NCI-H2196 (cell line): ENCODE data around the gene DNMT3B.
A peak's percentile ranks its signal among the peaks of the same experiment; 100 is the strongest.
"Not testable (repeated sequence)": the region's sequence is repeated elsewhere in the genome, so short reads cannot be mapped to it uniquely, and the experiment has no call there.

ENCODE experiments used
- DNase-seq: peaks from one replicate; lab custom pipeline; 2025; ENCODE audit not compliant: unreplicated experiment; lab: John Stamatoyannopoulos, UW

DNMT3B gene

DNA sequence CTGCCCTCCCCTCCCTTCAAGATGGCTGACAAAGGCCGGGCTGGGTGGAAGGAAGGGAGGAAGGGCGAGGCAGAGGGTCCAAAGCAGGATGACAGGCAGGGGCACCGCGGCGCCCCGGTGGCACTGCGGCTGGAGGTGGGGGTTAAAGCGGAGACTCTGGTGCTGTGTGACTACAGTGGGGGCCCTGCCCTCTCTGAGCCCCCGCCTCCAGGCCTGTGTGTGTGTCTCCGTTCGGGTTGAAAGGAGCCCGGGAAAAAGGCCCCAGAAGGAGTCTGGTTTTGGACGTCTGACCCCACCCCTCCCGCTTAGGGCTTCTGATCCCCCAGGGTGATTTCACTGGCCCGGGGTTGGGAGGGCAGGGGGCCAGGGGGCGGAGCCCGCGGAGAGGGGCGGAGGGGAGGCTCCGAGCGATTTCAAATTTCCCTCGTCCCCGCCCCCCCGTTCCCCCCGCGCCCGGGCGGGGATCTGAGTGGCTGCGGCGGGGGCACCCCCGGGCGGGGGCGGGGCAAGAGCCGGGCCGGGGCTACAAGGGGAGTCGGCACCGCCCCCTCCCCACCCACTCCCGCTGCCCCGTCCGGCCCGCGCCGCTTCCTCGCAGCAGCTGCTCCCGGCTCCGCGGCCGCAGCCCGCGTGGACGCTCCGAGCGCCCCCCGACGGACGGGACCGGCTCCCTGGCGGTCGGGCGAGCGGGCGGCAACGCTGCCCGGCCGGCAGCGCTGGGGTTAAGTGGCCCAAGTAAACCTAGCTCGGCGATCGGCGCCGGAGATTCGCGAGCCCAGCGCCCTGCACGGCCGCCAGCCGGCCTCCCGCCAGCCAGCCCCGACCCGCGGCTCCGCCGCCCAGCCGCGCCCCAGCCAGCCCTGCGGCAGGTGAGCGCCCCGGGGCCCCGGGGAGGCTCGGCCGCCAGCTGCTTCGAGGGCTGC, at the start of gene DNMT3B:
DNMT3B (plus strand) TSS at position 555 of the 923 bp plus-strand sequence. CDS start 17,939 bp downstream, outside the sequence.
- DNase-seq: peak; percentile 88

DNA sequence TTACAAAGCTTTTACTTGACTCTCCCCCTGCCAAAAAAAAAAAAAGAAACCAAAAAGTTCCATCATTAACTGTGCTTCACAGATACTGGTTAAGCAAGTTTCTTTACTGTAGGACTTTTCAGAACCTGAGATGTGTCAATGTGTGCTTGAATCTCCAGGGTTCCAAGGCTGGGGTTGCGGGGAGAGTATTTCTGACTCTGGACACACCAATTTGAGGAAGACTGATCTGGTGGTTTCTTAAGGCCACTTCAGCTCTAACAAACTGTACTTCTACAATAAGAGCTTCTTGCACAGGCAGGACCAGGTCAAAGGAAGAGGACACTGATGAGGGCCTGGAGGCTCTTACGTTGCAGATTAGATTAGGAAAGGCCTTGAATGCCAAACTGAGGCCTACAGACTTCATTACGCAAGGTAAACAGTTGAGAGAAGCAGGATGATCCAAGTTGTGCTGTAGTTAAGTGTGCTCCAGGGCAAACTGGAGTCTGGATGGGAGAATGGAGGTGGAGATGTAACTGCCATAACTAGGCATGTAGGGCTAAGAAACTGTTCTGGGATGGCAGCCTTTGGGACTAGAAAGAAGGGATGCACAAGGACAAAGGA, 43.3 kb upstream of the DNMT3B start:
- DNase-seq: no peak

DNA sequence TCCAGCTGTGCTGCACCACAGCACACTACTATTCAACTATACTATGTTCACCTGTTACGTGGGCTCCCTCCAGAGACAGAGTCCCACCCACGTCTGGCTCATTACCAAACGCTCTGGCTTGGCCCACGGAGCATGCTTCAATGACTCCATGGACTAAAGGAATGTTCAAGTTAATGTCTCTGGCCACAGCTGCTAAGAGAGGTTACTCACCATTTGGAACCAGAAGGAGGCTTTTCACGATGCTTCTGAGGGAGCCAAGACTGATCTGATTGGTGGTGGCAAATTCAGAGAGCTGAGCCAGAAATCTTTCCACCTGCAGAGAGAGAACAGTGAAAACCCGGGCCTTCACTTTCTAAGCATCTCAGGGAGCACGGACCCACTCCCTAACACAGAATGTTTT, 34.5 kb upstream of the DNMT3B start:
- no peak for DNase-seq

DNA sequence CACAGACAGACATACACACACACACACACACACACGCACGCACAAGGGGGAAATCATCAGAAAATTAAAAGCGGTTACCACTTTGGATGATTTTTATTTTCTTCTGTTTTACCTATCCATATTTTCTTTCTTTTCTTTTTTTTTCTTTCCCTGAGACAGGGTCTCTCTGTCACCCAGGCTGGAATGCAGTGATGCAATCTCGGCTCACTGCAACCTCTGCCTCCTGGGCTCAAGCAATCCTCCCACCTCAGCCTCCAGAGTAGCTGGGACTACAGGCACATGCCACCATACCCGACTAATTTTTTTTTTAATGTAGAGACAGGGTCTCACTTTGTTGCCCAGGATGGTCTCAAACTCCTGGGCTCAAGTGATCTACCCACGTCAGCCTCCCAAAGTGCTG, 33.8 kb upstream of the DNMT3B start:
- DNase-seq: not testable (repeated sequence)

DNA sequence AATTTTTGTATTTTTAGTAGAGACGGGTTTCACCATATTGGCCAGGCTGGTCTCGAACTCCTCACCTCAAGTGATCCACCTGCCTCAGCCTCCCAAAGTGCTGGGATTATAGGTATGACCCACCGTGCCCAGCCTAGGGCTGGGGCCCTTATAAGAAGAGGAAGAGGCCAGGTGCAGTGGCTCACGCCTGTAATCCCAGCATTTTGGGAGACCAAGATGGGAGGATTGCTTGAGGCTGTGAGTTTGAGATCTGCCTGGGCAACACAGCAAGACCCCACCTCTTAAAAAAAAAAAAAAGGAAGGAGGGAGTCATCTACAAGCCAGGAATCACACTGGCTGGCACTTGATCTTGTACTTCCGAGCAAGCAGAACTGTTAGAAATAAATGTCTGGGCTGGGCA, 32.9 kb upstream of the DNMT3B start:
- not testable (repeated sequence) for DNase-seq

DNA sequence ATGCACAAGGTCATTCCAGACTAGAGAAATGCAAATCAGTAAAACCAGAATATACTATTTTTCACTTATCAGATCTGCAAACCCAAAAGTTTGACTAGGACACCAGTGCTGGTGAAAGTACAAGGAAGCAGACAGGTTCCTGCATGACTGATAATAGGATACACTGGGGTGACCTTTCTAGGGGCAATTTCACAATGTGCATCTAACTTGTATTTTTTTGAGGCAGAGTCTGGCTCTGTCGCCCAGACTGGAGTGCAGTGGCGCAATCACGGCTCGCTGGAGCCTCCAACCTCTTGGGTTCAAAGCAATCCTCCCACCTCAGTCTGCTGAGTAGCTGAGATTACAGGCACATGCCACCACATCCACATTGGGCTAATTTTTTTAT, 30.3 kb upstream of the DNMT3B start:
- no peak for DNase-seq

DNA sequence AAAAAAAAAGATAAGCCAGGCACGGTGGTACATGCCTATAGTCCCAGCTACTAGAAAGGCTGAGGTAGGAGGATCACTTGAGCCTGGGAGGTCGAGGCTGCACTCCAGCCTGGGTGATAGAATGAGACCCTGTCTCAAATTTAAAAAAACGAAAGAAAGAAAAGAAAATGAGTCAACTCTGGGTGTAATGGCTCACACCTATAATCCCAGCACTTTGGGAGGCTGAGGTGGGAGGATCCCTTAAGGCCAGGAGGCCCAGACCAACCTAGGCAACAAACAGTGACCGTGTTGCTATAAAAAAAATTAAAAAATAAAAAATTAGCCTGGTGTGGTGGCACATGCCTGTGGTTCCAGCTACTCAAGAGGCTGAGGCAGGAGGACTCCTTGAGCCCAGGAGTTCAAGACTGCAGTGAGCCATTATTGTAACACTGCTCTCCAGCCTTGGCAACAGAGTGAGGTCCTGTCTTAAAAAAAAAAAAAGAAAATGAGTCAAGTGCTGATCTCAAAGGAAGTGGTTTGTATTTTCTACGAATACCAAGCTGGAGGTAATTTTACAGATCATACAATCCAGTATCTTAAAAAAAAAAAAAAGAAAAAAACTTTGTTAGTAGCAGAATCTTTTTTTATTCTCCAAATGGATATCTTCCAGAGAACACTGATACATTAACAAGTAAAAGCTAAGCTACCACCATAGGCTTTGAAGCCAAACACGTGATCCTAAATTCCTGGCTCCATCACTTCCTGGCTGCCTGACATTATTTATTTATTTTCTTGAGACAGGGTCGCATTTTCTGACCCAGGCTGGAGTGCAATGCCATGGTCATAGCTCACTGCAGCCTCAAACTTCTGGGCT, 24.6 kb upstream of the DNMT3B start:
- no peak for DNase-seq

DNA sequence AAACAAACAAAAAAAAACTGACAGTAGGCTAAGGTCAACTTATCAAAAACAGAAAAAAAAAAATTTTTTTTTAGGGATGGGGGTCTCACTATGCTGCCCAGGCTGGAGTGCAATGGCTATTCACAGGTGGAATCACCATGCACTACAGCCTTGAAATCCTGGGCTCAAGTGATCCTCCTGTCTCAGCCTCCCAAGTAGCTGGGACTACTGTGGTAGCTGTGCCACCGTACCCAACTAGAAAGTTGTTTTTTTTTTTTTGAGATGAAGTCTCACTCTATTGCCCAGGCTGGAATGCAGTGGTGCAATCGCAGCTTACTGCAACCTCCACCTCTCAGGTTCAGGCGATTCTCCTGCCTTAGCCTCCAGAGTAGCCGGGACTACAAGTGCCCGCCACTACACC, 21.0 kb upstream of the DNMT3B start:
- DNase-seq: no peak

DNA sequence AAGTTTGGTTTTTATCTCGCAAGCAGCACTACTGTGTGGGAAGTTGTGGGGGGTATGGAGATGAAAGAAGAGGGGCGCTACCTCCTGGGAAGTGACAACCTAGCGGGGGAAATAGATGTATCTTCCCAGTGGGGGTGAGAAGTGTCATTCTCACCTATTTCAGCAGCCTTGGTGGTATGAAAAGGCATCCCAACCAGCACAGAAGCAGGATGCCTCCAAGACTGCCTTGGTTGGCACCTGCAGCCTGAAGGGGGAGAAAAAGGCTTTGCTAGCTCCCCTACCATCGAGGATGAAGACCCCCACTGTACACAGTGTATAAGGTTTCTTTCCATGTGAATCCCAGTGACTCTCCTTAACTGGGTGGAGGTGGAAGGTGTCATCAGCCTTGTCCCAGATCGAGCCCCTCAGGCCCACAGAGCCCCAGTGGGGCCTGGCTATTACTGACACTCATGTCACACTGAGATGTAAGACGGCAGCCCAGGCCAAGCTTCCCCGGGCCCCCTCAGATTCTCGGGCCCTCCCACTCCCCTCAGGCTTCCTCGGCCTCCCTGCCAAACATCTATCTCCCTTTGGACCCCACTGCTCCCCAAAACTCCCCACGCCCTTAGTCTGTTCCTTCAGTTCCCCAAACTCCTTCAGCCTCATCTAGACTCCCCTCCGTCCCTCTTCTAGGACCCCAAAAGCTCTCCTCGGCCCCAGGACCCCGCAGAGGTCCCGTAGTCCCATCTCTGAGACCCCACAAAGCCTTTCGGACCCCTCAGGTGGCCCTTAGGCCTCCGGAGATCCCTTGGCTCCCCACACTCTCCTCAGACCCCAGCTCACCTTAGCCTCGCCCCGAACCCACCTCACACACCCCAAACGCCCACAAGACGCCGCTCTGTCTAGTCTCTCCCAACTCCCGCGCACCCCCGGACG, 19.6 kb upstream of the DNMT3B start:
- DNase-seq: no peak

DNA sequence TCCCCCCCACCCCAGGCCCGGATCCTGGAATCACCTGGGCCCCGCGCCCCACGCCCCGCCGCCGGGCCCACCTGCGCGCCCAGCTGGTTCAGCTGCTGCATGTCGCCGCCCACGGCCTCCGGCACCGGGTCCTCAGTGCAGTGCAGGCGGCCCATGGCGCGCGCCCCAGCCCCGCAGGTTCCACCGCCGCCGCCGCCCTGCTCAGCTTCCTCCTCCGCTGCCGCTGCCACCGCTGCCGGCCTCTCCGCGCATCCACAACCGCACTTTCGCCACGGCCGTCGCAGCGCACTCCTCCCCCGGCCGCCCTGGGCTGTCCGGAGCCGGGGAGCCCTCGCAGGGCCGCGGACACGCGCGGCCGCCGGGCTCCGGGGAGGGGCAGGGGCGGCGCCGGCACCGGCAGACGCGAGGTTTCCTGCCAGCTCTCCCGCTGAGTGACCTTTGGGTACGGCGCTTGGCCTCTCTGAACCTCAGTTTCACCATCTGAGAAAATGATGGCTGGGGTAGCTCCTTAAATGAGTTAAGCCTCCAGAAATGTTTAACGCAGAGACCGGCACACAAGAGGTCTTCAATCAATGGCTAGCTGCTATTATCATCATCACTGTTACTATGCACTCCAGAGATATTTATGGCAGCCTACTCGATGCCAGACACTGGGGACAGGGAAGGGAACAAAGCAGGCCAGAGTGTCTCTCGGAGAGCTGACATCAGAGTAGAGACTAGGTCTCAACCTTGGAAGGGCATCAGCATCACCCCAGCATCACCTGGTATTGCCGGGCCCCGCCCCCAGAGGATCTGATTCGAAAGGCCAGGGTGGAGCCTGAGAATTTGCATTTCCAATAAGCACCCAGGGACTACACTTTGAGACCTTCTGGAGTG, 18.7 kb upstream of the DNMT3B start, which contains the start of gene COMMD7:
COMMD7 (minus strand) TSS at position 231 of the 876 bp plus-strand sequence; CDS start at position 155, 76 bp downstream.
- peak; percentile 67 for DNase-seq

DNA sequence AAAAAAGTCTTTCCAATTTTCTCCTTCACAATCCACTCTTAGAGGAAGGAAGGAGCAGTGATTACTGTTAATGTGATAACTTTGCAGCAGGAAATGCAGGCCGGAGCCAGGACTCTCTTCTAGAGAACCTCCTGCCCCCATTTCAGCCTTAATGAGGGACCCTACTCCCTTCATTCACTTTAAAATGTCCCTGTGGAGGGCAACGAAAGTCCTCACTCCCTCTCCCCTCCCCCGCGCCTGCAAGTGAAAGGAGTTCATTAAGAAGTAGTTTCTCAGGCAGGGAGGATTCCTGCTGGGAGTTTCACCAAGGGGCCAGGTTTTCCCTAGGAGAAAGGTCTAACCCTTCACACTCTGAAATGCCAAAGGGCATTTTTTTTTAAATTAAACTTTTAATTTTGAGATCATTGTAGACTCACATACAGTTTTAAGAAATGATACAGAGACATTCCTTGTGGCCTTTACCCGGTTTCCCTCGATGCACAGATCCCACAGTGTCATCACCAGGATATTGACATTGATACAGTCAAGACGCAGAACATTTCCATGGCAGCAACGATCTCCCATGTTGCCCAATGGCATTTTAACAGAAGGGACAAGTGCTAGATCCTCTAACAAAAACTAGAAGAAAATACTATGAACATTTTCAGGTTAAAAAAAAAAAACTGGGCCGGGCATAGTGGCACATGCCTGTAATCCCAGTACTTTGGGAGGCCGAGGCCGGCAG, 12.1 kb upstream of the DNMT3B start:
- DNase-seq: no peak

DNA sequence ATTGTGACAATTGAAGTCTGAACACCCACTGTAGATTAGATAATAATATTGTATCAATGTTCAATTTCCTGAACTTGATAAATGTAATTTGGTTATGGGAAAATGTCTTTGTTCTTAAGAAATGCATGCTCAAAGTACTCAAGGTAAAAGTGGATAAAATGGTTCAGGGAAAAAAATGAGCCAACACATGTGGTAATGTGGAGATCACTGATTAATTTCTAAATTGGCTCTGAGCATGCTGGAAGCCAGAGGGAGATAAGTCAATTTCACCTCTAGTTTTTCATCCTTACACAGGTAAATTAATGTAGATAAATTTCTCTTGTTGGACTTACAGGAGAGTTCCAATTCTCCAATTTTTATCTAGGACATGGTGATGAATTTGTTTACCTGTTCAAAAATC, 10.9 kb upstream of the DNMT3B start:
- DNase-seq: no peak

DNA sequence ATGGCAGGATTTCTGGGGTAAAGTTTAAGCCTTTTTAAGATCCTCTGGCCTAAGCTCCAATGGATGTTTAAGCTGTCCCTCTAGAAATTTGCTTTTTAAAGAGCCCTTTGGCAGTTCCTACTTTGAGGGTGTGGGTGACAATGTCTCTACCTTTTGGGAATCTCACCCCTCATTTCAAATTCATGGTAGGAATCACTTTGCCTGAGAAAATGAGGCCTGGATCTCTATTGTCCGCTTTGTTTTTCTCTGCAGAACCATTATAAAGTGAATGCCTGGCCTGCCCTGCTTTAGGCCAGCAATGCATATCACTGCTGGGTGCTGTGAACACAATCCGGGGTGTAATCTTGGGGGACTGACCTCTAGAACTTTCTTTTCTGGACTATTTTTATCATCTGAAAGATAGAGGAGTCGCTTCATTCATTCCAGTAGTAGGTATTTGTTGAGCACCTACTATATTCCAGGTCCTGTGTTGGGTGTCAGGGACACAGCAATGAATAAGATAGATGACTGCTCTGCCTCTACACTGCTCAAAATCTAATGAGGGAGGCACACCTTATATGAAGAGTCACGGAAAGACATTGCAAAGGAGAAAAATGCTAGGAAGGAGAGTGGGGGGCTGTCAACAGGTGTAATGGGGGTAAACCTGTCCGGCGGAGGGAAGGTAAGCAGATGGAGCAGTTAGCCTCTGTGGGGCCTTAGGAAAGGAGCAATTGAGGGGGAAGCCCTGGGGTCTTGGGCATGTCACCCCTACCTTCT, 10.3 kb upstream of the DNMT3B start:
- no peak for DNase-seq

DNA sequence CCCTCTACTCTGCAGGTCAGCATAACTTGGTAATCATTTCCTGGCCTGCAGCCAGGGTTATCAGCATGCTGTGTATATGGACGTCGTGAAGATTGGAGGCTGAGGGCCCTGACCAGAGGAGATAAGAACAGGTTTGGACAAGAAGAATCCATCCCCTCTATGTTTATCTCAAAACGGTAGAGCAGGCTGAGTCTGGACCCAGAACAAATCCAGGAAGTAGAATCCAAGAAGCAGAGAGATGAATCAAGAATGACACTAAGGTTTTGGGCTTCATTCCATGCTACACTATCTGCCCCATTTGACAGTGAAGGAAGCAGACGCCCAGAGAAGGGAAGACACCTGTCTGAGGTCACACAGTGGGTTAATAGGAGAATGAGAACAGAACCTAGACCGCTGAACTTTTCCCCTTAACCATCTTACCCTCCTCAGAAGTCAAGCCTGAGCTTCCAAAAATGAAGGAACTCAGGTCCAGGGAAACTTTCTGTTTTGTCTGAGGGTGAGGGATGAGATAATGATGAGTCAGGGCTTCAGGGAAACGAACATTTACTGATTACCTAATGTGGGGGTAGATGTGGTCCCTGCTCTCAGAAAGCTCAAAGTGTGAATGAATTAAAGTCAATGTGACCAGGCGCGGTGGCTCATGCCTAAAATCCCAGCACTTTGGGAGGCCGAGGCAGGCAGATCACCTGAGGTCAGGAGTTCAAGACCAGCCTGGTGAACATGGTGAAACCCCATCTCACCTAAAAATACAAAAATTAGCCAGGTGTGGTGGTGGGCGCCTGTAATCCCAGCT, 9.5 kb upstream of the DNMT3B start:
- DNase-seq: no peak

DNA sequence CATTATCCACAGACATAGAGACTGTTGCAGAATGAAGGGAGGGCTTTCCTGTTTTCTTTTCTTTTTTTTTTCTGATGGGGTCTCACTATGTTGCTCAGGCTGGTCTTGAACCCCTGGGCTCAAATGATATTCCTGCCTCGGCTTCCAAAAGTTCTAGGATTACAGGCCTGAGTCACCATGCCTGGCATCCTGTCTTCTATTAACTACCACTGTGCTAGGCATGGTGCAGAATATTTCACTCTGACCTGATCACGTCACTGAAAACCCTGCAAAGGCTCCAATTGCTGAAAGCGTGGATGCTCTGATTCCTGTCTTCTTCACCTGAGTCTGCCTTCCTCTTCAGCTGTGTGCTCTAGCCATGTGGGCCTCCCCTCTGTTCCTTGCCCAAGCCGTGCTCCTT, 8.5 kb upstream of the DNMT3B start:
- no peak for DNase-seq

DNA sequence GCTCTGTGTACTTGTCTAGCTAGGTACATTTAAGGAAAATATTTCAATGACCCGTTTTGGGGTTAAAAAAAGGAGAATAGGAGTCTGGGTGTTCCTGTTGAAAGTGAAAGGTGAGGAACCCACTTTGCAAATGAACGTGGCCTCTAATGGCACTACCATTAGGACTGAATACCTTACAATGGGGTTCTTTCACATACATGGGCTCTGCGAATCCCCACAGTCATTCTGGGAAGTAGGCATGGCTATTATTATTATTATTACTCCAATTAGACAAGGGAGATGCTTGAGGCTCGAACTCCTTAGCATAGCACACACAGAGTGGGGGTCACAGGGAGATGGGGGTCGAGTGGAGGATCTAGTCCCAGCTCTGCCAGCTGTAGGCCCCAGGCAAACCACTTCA, 6.0 kb upstream of the DNMT3B start:
- no peak for DNase-seq

DNA sequence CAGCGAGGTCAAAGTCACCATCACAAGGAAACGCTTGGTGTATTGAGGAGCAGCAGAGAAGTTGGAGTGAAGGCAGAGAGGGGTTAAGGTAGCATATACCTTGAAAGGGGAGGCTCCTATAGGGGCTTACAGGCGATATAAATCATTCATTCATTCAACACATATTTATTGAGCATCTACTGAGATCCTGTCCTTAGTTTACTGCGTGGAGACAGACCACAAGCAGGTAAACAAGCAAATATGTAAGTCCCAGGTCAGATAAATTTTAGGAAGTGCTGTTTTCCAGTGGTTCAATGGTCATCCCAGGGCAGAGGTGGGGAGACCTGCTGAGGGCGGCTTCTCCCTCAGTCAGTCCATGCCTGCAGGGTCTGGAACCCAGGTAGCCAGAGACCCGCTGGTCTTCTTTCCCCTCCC, 761 bp upstream of the DNMT3B start:
- DNase-seq: no peak
